A549 (cell line): ENCODE measurements around the gene OR8J1.

Source experiments
- CTCF ChIP-seq: fragments of >200 bp; sonication (Bioruptor Twin); formaldehyde crosslinking; IDR thresholded peaks from 3 replicates; pipeline ENCODE4 v1.5.1; 2016
- EP300 ChIP-seq, 2 experiments: fragments of >200 bp; sonication (Bioruptor Twin); formaldehyde crosslinking; IDR thresholded peaks; 2 replicates in 1 of 2; 3 replicates in 1 of 2; pipeline ENCODE4 v1.6.1; 2016 to 2017
- RNF2 ChIP-seq: fragments of 200-600 bp; sonication (generic); IDR thresholded peaks from 2 replicates; pipeline ENCODE4 v1.6.1; 2016; ENCODE audit warnings: low read depth, mild to moderate bottlenecking, antibody characterized with exemption, moderate library complexity, borderline replicate concordance
- SREBF2 ChIP-seq: fragments of 450-650 bp; IDR thresholded peaks from 2 replicates; pipeline ENCODE4 v1.6.1; 2014; ENCODE audit warnings: mild to moderate bottlenecking, moderate library complexity
- ZFP36 ChIP-seq: fragments of 450-650 bp; IDR thresholded peaks from 2 replicates; pipeline ENCODE4 v1.6.1; 2014; ENCODE audit warnings: borderline replicate concordance; ENCODE audit not compliant: partially characterized antibody
- TF ChIP-seq, protein P1 (sequence below): IDR thresholded peaks from 2 replicates; pipeline ENCODE4 v1.6.1; 2012
- TF ChIP-seq, protein P2 (sequence below): fragments of >200 bp; sonication (Bioruptor Twin); formaldehyde crosslinking; IDR thresholded peaks from 3 replicates; pipeline ENCODE4 v1.6.1; 2016

GRCh38 chr11:56345739-56346138, 8.4 kb upstream of the OR8J1 start, which contains the start of gene OR8K1:
- TF ChIP-seq RNF2 (no peak), CTCF (no peak), EP300 (IDR thresholded peaks at IDR 0.05) (no peak), ZFP36 (no peak), SREBF2 (no peak)
- TF ChIP-seq, protein P1, sequence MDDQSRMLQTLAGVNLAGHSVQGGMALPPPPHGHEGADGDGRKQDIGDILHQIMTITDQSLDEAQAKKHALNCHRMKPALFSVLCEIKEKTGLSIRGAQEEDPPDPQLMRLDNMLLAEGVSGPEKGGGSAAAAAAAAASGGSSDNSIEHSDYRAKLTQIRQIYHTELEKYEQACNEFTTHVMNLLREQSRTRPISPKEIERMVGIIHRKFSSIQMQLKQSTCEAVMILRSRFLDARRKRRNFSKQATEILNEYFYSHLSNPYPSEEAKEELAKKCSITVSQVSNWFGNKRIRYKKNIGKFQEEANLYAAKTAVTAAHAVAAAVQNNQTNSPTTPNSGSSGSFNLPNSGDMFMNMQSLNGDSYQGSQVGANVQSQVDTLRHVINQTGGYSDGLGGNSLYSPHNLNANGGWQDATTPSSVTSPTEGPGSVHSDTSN = no peak
- TF ChIP-seq, protein P2, sequence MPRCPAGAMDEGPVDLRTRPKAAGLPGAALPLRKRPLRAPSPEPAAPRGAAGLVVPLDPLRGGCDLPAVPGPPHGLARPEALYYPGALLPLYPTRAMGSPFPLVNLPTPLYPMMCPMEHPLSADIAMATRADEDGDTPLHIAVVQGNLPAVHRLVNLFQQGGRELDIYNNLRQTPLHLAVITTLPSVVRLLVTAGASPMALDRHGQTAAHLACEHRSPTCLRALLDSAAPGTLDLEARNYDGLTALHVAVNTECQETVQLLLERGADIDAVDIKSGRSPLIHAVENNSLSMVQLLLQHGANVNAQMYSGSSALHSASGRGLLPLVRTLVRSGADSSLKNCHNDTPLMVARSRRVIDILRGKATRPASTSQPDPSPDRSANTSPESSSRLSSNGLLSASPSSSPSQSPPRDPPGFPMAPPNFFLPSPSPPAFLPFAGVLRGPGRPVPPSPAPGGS = no peak
